Measurements from ENCODE around the gene PPP1R1C. TPM values are rescaled to one million over a fixed set of nuclear protein-coding genes. Genes with fewer than 3 reads are reported as not detected.

The PPP1R1C gene
- total RNA-seq, 3 donors from 2014 or later = 0.75 TPM; not detected in 2

DNA sequence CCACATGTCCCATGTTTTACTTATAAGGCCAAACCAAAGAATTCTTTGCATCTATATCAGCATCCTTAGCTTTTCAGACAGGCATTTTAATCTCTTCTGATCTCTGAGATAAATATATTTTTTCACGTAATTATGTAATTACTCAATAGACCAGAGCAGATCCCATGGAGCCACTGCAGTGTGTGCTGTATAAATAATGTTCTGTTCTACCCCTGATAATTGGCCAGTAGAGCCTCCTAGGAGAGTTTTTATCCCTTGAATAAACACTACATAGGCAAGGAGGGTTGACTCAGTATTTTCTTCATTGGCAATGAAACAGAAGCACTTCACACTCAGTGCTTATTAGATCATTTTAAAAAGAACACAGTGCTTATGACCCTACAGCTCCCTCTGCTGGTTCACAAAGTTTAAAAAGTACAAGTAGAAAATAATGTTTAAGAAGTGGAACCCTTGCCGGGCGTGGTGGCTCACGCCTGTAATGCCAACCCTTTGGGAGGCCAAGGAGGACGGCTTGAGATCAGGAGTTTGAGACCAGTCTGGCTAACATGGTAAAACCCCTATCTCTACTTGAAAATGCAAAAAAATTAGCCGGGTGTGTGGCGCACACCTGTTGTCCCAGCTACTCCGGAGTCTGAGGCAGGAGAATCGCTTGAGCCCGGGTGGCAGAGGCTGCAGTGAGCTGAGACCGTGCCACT lies 91.9 kb downstream of the PPP1R1C start:
- TF ChIP-seq, protein P1, sequence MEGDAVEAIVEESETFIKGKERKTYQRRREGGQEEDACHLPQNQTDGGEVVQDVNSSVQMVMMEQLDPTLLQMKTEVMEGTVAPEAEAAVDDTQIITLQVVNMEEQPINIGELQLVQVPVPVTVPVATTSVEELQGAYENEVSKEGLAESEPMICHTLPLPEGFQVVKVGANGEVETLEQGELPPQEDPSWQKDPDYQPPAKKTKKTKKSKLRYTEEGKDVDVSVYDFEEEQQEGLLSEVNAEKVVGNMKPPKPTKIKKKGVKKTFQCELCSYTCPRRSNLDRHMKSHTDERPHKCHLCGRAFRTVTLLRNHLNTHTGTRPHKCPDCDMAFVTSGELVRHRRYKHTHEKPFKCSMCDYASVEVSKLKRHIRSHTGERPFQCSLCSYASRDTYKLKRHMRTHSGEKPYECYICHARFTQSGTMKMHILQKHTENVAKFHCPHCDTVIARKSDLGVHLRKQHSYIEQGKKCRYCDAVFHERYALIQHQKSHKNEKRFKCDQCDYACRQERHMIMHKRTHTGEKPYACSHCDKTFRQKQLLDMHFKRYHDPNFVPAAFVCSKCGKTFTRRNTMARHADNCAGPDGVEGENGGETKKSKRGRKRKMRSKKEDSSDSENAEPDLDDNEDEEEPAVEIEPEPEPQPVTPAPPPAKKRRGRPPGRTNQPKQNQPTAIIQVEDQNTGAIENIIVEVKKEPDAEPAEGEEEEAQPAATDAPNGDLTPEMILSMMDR (IDR thresholded peaks at IDR 0.05) = peak; percentile 41
- Histone ChIP-seq H3K4me1 (ENCODE audit: low read depth) (peaks cover 15% of the 10 kb centered on the region), H3K4me3 (no peak overlapping the region), H3K36me3 (ENCODE audit: low read depth) (no peaks in the 10 kb centered on the region), H3K9me3 (no peaks in the 10 kb centered on the region)
- DNase-seq (peak in 2 of 3 donors; percentile 40 to 85), ATAC-seq (peak; percentile 84)
- intact Hi-C loops (cut with DNase I, micrococcal nuclease) = loop anchor here in 1 of 2 donors (5.0 kb wide), 1 partner anchor 335 kb away; no protein-coding TSS in a partner anchor

DNA sequence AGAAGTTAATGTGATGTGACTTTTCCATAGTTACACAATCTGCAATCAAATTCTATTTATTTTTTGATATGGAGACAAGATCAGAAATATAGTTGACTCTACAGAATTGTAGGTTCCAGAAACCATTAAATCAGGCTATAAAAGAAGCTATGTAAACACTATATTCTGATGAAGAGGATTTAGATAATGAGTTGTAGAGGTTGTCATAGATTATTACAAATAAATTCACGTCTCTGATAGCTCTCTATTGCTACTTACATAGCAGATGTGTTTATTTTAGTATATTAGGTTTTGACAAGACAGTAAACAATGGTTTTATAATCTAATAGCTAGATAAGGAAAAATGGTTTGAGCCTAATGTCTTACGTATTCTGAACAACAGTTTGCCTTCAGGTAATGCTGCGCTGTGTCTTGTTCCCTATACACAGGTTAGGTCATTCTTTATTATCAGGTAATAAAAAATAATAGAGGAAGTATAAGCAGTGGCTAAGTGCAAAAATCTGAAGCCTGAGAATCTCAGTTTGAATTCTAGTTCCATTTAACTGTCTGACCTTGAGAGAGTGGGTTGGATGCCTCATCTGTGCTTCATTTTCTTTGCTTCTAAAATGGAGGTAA lies 93.4 kb downstream of the PPP1R1C start:
- intact Hi-C loops (cut with DNase I, micrococcal nuclease) = loop anchor here in 1 of 2 donors (5.0 kb wide), 1 partner anchor 337 kb away; no protein-coding TSS in a partner anchor
- Histone ChIP-seq H3K9me3 (no peaks in the 10 kb centered on the region), H3K4me1 (ENCODE audit: low read depth) (peaks cover 15% of the 10 kb centered on the region), H3K4me3 (no peak overlapping the region), H3K36me3 (ENCODE audit: low read depth) (no peaks in the 10 kb centered on the region)
- no peak for DNase-seq
- TF ChIP-seq, protein P1 (IDR thresholded peaks at IDR 0.05) = no peak
- peak; percentile 56 for ATAC-seq

DNA sequence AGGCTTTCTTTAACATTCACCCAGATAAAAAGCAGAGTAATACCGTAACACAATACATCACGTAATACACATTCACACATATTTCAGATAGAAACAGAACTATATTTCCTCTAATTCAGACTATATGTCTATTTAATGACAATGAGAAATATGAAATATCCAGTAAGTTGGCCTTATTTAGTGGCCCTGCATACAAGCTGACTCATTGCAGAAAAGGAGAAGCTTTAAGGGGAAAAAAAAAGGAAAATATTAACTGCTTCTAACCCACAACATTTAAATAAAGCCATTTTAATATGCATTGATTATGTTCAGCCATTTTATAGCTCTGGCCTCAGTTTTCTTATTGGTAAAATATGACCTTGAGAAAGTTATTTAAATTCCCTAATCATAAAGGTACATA lies 94.8 kb downstream of the PPP1R1C start:
- intact Hi-C loops (cut with DNase I, micrococcal nuclease) = no loop called here
- no peaks in the 10 kb centered on the region for H3K9me3 ChIP-seq
- ATAC-seq = no peak
- no peak for DNase-seq
- H3K4me3 ChIP-seq = no peak overlapping the region
- no peaks in the 10 kb centered on the region for H3K36me3 ChIP-seq (ENCODE audit: low read depth)
- peaks cover 15% of the 10 kb centered on the region for H3K4me1 ChIP-seq (ENCODE audit: low read depth)
- TF ChIP-seq, protein P1 (IDR thresholded peaks at IDR 0.05) = no peak

DNA sequence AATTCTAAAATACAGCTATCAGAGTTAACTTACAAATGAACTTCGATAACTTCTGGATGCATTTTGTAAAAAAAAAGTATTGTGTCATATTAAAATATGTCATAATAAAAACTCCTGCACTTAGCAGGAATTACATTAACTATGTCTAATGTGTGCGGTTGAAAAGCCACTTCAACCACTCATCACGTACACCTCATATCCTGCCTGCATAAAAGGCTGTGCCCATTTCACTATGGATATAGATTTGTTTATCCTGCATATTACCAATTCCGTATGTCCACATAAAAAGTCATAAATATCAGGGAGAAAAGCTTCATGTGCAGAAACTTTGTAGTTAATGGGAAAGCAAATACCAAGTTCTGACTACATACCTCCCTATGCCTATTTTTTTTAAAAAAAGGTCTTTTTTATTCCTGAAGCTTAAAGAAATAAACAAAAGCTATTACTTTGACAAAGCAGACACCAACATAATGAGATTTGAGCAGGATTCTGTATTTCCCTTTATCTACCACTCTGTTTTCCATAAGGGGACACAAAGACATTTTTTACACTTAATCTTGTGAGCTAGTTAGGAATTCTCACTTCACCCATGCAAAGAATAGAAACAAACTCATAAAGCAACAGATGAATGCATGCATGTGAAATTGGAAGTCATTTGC lies 96.1 kb downstream of the PPP1R1C start:
- no peak for ATAC-seq
- peaks cover 15% of the 10 kb centered on the region for H3K4me1 ChIP-seq (ENCODE audit: low read depth)
- no peaks in the 10 kb centered on the region for H3K36me3 ChIP-seq (ENCODE audit: low read depth)
- no peak overlapping the region for H3K4me3 ChIP-seq
- DNase-seq = no peak
- intact Hi-C loops (cut with DNase I, micrococcal nuclease) = no loop called here
- TF ChIP-seq, protein P1 (IDR thresholded peaks at IDR 0.05) = no peak
- H3K9me3 ChIP-seq = no peaks in the 10 kb centered on the region

DNA sequence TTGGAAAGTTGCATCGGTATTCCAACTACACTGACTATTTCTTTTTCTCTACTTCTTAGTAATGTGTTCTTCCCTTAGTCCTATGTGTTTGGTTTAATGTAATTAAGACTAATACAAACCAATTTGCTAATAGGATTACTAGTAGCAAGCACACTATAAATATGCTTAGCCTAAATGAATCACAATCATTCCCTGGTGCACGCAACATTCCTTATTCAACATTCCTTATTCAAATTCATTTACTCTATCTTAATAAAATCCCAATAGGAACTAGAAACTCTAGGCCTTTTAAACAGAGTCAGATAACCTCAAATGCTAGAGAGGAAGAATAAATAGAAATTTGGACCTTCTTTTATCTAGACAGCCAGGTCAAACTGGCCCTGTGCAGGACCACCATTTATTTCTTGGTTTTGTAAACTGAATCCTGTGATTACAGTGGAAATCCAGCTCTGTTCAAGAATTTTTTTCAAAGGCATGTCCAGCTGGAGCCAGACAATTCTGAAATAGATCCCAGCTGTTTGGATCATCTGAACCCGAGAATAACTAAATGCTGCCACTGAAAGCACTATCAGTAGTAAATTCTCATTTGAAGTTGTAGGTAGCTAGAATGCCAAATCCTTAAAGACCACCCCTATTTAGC lies 103.1 kb downstream of the PPP1R1C start:
- TF ChIP-seq, protein P1 (IDR thresholded peaks at IDR 0.05) = no peak
- no peaks in the 10 kb centered on the region for H3K9me3 ChIP-seq
- H3K4me1 ChIP-seq (ENCODE audit: low read depth) = no peaks in the 10 kb centered on the region
- H3K36me3 ChIP-seq (ENCODE audit: low read depth) = no peaks in the 10 kb centered on the region
- no peak overlapping the region for H3K4me3 ChIP-seq
- intact Hi-C loops (cut with DNase I, micrococcal nuclease) = no loop called here
- DNase-seq (no peak), ATAC-seq (no peak)
